ENCODE measurements around the gene NKPD1.
A peak's percentile ranks its signal among the peaks of the same experiment; 100 is the strongest.

The NKPD1 gene

DNA sequence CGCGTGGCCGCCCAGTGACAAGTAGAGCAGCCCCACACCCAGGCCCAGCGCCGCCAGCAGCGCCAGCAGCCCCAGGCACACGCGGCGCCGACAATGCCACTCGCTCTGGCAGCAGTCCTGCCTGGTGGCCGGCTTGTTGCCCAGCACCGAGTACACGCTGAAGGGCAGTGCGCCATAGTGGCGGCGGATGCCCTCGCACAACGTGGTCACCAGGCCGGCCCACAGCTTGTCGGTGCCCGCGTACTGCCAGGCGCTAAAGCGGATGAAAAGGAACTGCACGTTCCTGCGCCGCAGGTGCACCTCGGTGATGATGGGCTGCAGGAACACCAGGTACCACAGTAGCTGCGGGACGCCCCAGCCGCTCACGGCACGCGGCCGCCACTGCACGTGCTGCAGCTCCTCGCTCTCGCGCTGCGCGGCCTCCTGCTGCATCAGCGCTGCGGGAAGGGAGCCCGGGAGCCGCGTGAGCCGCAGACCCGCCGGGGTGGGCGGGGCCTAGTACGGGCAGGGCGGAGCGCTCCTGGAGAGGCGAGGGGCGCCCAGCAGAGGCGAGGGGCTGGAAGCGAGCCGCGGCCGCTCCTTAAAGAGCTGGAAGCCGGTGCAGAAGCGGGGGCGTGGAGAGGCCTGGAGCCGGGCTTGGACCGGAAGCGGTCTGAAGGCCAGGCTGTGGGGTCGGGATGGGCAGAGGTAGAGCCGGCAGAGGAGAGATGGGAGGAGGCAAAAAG, 7.3 kb downstream of the NKPD1 start:
- DNase-seq (ENCODE audit: low read depth), result no peak

DNA sequence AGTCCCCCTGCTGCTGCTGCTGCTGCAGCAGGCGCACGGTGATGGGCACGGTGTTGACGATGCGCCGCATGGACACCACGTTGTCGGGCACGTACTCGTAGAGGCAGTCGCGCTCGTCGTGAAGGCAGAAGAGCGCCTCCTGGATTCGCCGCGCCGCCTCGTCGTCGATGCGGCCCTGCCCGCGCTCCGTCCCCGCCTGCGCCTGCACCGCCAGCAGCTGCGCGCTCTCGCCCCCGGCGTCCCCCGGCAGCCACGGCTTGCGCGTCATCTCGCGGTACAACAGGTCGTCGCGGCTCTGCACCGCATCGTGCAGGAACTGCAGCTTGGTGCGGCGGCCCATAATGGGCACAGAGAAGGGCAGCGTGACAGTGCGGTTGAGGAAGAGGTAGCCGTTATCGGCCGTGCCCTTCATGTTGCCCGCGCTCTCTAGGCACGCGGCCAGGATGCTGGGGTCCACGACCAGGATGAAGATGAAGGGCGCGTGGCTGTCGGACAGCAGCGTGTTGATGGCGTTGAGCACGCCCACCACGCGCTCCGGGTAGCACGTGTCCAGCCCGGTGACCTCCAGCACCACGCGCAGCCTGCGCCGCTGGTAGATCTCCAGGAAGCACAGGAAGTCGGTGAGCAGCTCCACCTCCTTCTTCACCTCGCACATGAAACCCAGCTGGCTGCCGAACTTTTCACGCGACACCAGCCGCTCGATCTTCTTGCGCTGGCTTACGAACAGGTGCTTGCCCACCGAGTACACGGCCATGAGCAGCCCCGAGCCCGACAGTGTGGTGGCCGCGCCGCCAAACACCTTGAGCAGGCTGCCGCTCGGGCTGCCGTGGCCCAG, 8.1 kb downstream of the NKPD1 start:
- DNase-seq (ENCODE audit: low read depth), result peak; percentile 9

DNA sequence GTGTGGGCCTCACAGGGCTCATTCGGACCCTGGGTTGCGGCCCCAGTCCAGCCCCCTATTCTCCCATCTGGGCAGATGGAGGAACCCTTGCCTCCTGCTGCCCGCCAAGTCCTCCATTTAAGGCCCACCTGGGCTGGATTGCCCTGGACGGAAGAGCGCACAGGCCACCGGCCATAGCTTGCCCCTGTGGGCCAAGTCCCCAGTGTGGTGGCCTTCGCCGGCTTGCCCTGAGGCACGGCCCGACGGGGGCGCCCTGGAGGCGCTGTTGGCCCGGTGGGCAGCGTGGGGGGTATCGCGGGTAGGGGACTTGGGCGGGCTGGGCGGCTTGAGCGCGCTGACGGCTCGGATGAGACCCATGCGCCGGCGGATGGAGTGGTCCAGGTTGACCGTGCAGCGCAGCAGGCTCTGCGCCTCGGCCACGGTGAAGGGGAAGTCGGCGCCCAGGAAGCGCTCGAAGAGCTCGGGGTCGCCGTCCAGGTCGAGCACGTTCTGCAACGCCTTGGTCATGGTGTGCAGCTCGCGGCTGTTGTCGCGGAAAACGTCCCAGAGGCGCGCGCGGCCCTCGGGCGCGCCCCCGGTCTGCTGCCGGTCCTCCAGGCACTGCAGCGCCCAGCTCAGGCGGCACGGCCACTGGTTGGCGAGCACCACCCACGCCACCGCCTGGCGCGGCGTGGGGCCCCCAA, 8.8 kb downstream of the NKPD1 start:
- DNase-seq (ENCODE audit: low read depth), result no peak

DNA sequence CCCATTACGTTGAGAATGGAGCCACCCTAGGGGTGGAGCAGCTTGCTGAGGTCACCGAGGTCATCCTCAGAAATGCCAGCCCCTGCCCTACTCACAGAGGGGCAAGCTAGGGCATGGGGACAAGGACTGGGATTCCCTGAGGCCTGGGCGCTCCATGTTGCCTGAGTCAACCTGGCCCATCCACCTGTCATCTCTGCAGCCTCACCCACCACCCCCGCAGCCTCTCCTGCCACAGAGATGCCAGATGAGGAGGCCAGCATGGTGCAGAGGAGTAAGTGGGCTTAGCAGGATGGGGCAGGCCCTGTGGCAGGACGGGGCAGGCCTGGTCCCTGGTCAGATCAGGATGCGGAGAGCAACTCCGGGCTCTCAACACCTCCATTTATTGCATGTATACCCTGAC, 9.5 kb downstream of the NKPD1 start:
- DNase-seq (ENCODE audit: low read depth), result no peak

DNA sequence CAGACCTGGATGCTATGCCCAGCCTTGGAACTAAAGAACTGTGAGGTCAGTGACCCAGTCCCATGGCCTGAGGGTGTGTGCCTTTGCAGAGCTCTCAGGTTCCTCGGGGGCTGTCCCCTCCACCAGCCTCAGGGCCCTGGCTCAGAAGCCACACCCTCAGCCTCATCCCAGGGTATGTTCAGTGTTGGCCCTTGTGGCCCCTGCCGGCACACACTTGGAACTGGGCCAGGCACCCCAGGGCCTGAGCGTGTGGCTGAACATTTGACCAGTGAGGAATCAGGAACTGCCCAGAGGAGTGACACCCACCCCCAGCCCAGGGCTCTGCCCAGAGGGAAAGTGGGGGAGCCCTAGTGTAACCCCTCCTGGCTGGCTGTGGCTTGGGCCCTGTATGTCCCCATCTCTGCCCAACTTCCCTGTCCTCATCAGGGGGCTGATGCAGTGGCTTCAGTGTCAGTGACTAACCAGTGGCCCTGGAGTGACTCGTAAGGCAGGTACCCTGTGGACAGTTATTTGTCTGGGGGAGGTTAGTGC, 10.0 kb downstream of the NKPD1 start:
- no peak for DNase-seq (ENCODE audit: low read depth)

DNA sequence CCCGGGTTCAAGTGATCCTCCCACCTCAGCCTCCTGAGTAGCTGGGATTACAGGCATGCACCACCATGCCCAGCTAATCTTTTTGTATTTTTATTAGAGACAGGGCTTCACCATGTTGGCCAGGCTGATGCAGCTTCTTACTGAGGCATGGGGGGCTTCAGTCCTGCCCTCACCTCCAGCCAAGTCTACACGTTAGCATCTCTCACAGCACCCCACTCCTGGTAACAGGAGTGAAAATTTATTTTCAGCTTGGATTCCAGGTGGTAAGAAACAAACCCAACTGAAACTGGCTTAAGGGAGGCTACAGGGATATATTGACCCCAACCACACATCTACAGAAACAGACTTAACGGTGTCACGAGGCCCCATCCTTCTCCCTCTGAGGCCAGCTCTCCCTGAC, 10.6 kb downstream of the NKPD1 start:
- DNase-seq (ENCODE audit: low read depth), result no peak

DNA sequence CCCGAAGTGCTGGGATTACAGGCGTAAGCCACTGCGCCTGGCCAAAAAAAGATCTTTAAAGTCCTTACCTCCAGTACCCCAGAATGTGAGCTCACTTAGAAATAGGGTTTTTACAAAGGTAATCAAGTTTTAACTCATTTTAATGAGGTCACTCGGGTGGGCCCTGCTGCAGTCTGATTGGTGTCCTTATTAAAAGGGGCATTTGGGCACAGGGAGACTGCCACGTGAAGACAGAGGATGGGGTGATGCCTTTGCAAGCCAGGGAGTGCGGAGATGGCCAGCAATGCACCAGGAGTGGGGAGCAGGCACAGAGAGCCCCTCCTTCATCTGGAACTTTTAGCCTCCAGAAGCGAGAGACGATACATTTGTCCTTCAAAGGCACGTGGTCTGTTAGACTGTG, 11.7 kb downstream of the NKPD1 start:
- DNase-seq (ENCODE audit: low read depth), result no peak

DNA sequence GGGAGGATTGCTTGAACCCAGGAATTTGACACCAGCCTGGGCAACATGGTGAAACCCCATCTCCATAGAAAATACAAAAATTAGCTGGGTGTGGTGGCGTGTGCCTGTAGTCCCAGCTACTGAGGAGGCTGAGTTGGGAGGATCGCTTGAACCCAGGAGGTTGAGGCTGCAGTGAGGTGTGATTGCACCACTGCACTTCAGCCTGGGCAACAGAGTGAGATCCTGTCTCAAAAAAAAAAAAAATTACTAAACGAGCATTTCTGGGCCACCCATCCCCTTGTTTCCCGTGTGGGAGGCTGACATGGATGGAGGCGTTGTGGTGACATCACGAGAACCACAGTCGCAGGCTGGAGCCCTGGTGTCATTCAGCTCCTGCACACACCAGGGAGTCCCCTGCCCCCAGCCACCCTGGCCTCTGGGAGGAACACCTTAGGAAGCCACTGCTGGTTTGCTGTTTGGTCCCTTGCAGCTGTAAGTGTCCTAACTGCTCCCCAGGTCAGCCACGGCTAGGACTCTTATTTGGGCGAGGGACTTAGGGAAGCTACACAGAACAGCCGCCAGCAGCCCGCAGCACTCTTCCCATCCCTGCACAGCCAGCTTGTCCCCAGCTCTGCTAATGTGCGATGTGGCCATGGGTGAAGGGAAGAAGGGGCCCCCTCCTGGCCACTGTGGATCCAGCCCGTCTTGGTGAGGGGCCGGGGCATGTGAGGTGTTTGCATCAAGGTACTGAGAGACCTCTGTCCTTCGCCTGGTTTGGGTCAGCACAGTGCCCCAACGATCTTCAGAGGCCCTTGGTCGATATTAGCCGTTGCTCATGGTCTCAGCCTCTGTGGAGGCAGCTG, 12.7 kb downstream of the NKPD1 start:
- DNase-seq (ENCODE audit: low read depth), result no peak

DNA sequence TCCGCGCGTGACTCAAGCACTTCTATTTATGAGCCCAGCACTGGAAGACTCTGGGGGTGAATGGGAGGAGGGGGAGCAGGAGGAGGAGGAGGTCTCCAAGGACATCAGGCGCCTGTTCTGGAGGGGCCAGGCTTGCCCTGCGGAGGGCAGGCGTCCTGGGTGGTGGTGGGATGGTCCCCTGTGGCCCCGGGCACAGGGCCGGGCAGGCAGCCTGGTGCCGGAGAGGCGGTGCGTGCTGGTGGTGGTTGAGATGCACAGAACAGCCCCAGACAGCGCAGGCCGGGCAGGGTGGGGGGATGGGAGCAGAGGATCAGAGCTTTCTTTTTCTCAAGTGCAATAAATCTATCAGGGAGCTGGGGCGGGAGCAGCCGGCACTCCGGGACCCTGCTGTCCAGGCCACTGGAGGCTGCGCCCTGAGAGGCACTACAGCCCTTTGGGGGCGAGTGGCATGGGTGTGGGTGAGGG, 14.0 kb downstream of the NKPD1 start:
- no peak for DNase-seq (ENCODE audit: low read depth)

DNA sequence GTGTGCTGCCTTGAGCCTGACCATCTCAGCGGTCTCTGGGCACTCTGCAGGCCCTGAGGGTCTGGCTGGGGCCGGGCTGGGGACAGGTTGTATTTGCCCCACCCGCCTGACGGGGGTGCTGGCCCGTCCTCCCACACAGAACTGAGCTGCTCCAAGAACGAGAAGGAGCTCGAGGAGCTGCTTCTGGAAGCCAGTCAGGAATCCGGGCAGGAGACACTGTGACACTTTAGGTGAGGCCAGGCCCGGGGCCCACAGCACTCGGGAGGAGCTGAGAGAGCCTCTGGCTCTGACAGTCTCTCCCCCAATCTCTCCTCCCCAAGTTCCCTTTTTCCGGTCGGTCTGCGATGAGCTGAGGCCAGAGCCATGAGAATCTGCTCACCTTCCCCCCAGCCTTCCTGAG, 14.5 kb downstream of the NKPD1 start:
- no peak for DNase-seq (ENCODE audit: low read depth)

DNA sequence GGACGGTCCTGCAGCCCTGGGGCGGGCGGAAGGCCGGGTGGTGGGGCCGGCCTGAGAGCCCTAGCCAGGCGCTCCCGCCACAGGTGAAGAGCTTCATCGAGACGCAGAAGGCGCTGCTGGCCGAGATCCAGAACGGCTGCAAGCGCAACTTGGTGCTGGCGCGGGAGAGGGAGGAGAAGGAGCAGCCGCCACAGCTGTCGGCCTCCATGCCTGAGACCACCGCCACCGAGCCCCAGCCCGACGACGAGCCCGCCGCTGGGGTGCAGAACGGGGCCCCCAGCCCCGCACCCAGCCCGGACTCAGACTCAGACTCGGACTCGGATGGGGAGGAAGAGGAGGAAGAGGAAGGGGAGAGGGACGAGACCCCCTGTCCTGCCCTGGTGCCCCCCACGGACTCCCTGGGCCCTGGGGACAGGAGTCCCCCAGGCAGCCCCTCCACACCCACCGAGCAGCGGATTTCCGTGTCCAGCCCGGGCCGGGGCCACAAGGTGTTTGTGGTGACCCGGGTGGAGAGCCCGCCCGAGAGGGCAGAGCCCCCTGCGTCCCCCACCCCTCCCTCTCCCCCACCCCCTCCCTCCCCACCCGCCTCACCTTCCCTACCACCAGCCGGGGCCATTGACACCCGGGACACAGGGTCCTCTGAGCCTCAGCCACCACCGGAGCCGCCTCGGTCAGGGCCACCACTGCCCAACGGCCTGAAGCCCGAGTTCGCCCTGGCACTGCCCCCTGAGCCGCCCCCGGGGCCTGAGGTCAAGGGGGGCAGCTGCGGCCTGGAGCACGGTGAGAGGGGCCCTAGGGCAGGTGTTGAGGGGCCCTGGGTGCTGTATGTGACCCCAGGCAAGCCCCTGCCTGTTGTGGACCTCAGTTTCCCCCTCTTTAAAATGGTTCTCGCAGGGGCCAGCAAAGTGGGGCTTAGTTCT, 15.3 kb downstream of the NKPD1 start:
- DNase-seq (ENCODE audit: low read depth), result no peak

DNA sequence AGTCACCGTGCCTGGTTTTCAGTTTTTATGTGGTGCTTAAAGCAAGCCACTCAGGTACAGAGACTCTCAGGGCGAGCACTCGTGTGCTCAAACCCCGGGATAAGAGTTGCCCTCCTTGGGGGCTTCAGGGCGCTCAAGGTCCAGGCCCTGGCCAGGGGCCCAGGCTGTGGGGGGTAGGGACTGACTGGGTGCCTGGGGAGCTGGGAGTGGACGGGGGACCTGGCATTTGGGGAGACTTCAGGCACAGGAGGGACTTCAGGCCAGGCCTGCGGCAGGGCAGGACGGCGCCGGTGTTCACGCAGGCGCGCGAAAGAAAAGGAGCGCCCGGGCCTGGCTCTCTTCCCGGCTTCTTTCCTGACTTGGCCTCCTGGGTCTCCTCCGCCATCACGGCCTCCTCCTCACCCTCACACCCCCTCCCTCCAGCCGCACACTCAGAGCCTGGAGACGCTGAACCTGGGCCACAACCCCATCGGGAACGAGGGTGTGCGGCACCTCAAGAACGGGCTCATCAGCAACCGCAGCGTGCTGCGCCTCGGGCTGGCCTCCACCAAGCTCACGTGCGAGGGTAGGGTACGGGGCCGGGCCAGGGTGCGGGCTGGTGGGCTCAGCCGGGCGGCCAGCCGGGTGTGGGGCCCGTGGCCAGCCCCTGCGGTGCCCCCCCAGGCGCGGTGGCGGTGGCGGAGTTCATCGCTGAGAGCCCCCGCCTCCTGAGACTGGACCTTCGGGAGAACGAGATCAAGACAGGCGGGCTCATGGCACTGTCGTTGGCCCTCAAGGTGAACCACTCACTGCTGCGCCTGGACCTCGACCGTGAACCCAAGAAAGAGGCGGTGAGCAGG, 16.1 kb downstream of the NKPD1 start:
- DNase-seq (ENCODE audit: low read depth), result no peak

DNA sequence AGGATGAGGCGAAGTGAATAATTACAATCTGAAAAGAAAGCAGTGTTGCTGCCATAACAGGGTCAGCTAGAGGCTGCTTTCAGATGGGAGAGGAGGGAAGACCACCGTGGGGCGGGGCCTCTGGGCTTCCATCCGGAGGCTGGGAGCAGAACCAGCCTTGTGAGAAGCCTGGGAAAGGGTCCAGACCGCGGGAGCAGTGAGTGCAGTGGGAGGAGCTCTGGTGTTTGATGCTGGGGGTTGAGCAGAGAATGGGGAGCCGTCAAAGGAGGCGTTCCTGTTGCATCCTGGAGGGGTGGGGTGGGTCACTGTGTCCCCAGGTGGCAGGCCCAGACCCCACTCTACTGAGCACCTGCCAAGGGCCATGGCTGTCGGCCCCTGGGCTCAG, 18.1 kb downstream of the NKPD1 start:
- no peak for DNase-seq (ENCODE audit: low read depth)

DNA sequence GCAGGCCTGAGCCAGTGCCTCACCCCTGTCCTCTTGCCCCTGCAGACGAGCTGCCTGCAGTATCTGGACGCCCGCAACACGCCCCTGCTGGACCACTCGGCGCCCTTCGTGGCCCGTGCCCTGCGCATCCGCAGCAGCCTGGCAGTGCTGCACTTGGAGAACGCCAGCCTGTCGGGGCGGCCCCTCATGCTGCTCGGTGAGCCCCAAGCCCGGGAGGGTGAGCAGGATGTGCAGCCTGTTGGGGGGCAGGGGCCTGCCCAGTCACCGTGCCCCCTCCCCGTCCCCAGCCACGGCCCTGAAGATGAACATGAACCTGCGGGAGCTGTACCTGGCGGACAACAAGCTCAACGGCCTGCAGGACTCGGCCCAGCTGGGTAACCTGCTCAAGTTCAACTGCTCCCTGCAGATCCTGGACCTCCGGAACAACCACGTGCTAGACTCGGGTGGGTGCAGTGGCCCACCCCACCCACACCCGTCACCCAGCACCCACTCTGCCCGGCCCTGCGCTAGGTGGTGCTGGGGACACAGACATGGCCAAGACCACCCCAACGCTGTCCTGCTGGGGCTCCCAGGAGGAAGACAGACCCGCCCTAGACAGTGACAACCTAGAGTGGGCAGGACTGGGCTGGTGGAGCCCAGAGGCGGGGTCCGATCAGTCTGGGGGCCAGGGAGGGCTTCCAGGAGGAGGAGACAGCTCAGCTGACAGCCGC, 18.6 kb downstream of the NKPD1 start:
- no peak for DNase-seq (ENCODE audit: low read depth)

DNA sequence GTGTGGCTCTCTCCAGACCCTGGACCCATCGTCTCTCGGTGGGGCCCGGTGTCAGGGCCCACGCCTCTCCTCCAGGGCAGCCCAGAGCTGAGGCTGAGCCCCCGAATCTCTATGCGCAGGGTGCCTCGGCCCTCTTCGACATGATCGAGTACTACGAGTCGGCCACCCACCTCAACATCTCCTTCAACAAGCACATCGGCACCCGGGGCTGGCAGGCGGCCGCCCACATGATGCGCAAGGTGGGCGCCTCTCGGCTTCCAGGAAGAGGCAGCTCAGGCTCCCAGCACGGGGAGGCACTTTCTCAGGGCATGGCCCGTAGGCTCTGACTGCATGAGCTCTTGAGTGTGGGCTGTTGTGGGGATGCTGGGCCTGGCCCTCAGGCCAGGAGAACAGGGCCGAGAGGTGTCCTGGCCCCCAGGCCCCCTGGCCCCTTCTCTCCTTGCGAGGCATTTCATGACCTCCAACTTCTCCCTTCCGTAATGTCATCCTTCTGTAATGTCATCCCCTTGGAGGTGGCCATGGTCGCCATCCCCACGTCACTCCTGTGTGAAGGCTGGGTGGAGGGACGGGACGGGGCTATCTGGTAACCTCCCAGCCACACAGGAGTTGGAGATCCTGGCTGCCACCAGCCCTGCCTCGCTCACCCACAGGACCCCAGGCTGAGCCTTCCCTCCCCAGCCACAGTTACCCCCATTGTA, 19.4 kb downstream of the NKPD1 start:
- no peak for DNase-seq (ENCODE audit: low read depth)

DNA sequence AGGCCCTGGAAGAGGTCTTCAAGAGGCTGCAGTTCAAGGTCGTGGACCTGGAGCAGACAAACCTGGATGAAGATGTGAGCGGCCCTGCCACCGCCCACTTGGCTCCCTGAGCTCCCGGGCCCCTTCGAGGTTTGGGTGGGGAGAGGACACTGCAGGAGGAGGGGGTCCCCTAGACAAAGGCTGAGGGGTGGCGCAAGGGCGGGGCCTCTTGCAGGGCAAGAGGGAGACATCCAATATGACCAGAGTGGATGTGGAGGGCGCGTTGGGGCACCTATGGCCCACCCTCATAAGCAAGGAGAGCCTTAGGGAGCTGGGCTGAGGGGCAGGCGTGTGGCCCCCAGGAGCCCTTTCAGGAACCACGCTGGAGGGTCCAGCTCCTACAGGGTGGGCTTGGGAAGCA, 20.2 kb downstream of the NKPD1 start:
- DNase-seq (ENCODE audit: low read depth), result no peak

DNA sequence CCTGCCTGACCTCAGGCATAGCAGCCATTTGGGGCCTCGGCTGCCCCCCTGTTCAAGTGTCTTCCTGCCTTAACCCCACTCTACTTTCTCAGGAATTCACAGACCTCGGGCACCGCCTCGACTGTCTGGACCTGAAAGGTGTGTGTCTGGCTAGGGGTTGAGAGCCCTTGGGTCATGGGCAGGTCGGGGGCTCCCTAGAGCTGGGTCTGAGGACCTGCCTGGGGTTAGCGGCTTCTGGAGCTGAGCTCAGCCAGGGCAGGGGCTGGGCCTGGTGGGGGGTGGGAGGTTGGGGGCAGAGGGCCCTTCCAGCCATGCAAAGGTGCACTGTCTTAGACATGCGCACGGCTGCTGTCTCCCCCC, 20.7 kb downstream of the NKPD1 start:
- DNase-seq (ENCODE audit: low read depth), result no peak

DNA sequence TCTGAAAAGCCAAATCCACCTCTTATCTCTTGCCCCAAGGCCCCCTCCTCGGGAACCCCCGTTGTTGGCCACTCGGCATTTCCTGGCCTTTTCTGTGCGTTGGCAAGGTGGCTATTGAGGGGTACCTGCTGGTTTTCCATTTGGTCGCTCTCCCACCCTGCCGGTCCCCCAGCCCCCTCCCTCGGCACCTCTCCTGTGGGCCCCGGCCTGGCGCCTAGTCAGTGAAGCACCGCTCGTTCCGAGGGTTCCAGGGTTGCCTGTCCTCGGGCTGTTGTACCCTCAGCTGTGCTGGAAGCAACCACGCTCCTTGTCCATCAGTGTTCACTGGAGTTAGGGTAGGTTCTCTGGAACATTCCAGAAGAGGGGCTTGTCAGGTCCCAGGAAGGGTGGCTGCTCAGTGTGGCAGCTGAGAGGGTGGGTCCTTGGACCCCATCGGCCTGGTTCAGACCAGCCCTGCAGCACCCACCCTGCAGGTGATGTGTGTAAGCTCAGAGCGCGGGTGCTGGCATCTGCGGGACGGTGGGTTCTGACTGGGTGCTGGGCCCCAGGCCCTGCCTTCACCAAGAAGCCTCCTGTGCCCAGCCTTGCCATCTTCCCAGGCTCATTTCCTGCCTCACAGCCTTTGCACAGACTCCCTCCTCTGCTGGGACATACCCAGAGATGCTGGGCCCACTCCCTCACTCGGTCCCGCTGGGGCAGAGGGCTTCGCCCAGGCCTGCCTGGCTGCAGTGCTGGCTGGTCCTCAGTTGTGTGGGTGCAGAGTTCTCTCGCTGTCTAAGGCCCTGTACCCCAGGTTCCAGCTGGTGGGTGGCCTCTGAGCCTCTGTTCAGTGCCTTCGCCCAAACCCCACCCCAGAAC, 21.3 kb downstream of the NKPD1 start:
- no peak for DNase-seq (ENCODE audit: low read depth)

Measured in non-pigmented ciliary epithelial cell (primary cell).